HG03066 (cell line): ENCODE measurements around the gene NSMF.
"Not testable (repeated sequence)": the region's sequence is repeated elsewhere in the genome, so short reads cannot be mapped to it uniquely, and the experiment has no call there.

Experiments used
- ATAC-seq: cut with Tn5 transposase; IDR thresholded peaks from one replicate; pipeline ENCODE4 v1.9.1; 2021; ENCODE audit warnings: low read depth; ENCODE audit not compliant: unreplicated experiment

The NSMF gene

GRCh38 chr9:137459601-137460362 is 648 bp upstream of the NSMF start:
- no peak for ATAC-seq

GRCh38 chr9:137458194-137459151 is 661 bp downstream of the NSMF start:
- no peak for ATAC-seq

GRCh38 chr9:137457406-137458193 is 1.5 kb downstream of the NSMF start:
- ATAC-seq = no peak

GRCh38 chr9:137456864-137457405 is 2.2 kb downstream of the NSMF start:
- ATAC-seq = no peak

- no peak for ATAC-seq
These were observed 2.9 kb downstream of the NSMF start for GRCh38 chr9:137456061-137456863.

GRCh38 chr9:137455359-137455991 is 3.7 kb downstream of the NSMF start:
- ATAC-seq = no peak

GRCh38 chr9:137454597-137455358 is 4.4 kb downstream of the NSMF start:
- no peak for ATAC-seq

GRCh38 chr9:137454145-137454596 is 5.0 kb downstream of the NSMF start:
- ATAC-seq = no peak

- ATAC-seq = no peak
These were observed 5.5 kb downstream of the NSMF start for GRCh38 chr9:137453643-137454081.

GRCh38 chr9:137452761-137453642 is 6.1 kb downstream of the NSMF start:
- no peak for ATAC-seq

GRCh38 chr9:137452006-137452760 is 7.0 kb downstream of the NSMF start:
- no peak for ATAC-seq

- ATAC-seq = not testable (repeated sequence)
These were observed 7.7 kb downstream of the NSMF start for GRCh38 chr9:137451264-137452005.

- not testable (repeated sequence) for ATAC-seq
These were observed 8.5 kb downstream of the NSMF start for GRCh38 chr9:137450539-137451222.

GRCh38 chr9:137449931-137450538 is 9.1 kb downstream of the NSMF start:
- ATAC-seq = no peak
